NAMALWA (cell line): Measurements from ENCODE around the gene FAM13C.

Experiments used
- DNase-seq: peaks from one replicate; pipeline ENCODE4 v3.0.0-alpha.2; 2015; ENCODE audit warnings: low spot score

Gene FAM13C

GRCh38 chr10:59315465-59315864 is 46.9 kb downstream of the FAM13C start:
- DNase-seq: no peak

GRCh38 chr10:59314268-59314667 is 48.1 kb downstream of the FAM13C start:
- DNase-seq: no peak

GRCh38 chr10:59312247-59312646 is 50.1 kb downstream of the FAM13C start:
- no peak for DNase-seq

GRCh38 chr10:59311025-59311424 is 51.3 kb downstream of the FAM13C start:
- DNase-seq: no peak

- no peak for DNase-seq
These were observed 51.9 kb downstream of the FAM13C start for GRCh38 chr10:59310324-59310914.

- DNase-seq: no peak
These were observed 57.7 kb downstream of the FAM13C start for GRCh38 chr10:59304521-59305097.

GRCh38 chr10:59303018-59303417 is 59.3 kb downstream of the FAM13C start:
- DNase-seq: no peak

- no peak for DNase-seq
These were observed 60.0 kb downstream of the FAM13C start for GRCh38 chr10:59302381-59302780.

GRCh38 chr10:59301067-59301754 is 61.1 kb downstream of the FAM13C start:
- no peak for DNase-seq

GRCh38 chr10:59300386-59300785 is 62.0 kb downstream of the FAM13C start:
- no peak for DNase-seq

- no peak for DNase-seq
These were observed 62.4 kb downstream of the FAM13C start for GRCh38 chr10:59299933-59300332.

- peak; percentile 39 for DNase-seq
These were observed 71.9 kb downstream of the FAM13C start for GRCh38 chr10:59290448-59290847.

- DNase-seq: no peak
These were observed 72.5 kb downstream of the FAM13C start for GRCh38 chr10:59289853-59290252.

GRCh38 chr10:59287587-59288255 is 74.6 kb downstream of the FAM13C start:
- no peak for DNase-seq

GRCh38 chr10:59285848-59286247 is 76.5 kb downstream of the FAM13C start:
- DNase-seq: no peak

GRCh38 chr10:59285073-59285472 is 77.3 kb downstream of the FAM13C start:
- no peak for DNase-seq

GRCh38 chr10:59284118-59284975 is 78.0 kb downstream of the FAM13C start:
- DNase-seq: no peak

- no peak for DNase-seq
These were observed 78.8 kb downstream of the FAM13C start for GRCh38 chr10:59283456-59284091.

- DNase-seq: no peak
These were observed 80.5 kb downstream of the FAM13C start for GRCh38 chr10:59281861-59282260.

GRCh38 chr10:59279991-59280505 is 82.3 kb downstream of the FAM13C start:
- DNase-seq: no peak

GRCh38 chr10:59279476-59279875 is 82.9 kb downstream of the FAM13C start:
- no peak for DNase-seq
